ENCODE measurements around the gene TAF11L2. TPM values are rescaled to one million over a fixed set of nuclear protein-coding genes. Genes with fewer than 3 reads are reported as not detected.
"Not testable (repeated sequence)": the region's sequence is repeated elsewhere in the genome, so short reads cannot be mapped to it uniquely, and the experiment has no call there.

Gene TAF11L2
- not detected for polyA plus RNA-seq

DNA sequence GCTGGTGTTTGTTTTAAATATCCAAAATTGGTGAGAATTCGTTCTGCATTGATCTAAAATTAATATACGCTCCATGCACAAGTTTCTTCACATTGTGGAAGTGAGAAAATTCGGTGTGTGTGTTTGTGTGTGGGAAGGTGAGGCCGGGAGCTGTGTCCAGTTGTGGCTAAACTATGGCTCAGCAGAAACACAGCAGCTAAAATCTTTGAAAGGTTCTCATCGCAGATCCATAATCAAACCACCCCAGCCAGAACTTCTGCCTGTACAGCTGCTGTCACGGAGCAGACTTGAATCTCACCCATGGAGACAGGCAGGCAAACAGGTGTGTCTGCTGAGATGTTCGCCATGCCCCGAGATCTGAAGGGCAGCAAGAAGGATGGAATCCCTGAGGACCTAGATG lies at the start of gene TAF11L2:
TAF11L2 (plus strand) TSS at position 301 of the 400 bp plus-strand sequence.
- H3K27me3 ChIP-seq (ENCODE audit: control insufficient read depth in 1 of 2, insufficient read depth in 2 of 2, low read length in 2 of 2); H3K9me3 ChIP-seq (ENCODE audit: control insufficient read depth in 2 of 2, insufficient read depth in 1 of 2, low read depth in 1 of 2, low read length in 1 of 2); H3K27ac ChIP-seq (ENCODE audit: low read depth in 2 of 2, low read length in 1 of 2); H3K4me3 ChIP-seq (ENCODE audit: low read depth in 1 of 2, low read length in 2 of 2); H3K36me3 ChIP-seq (ENCODE audit: control insufficient read depth in 2 of 2, insufficient read depth in 2 of 2, low read length in 1 of 2); H3K4me1 ChIP-seq (ENCODE audit: control insufficient read depth in 2 of 2, insufficient read depth in 2 of 2, low read length in 1 of 2): not testable (repeated sequence)
- 89 to 90% methylated on average over 8 of the region's 8 CpGs for WGBS, 2 donors

DNA sequence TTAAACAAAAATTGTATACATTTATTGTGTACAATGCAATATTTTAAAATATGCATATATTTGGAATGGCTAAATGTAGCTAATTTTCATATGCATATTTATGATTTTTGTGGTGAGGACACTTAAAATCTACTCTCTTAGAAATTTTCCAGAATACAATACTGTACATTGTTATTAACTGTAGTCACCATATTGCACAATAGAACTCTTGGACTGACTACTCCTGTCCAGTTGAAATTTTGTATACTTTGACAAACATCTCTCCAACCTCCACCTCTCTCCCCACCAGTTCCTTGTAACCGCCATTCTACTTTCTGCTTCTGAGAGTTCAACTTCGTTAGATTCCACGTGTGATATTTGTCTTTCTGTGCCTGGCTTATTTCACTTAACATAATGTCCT lies 49.2 kb upstream of the TAF11L2 start:
- no peak overlapping the region for H3K27ac ChIP-seq (ENCODE audit: low read depth in 2 of 2, low read length in 1 of 2)
- WGBS, 2 donors, result 93% methylated on average over 3 of the region's 3 CpGs
- H3K4me1 ChIP-seq (ENCODE audit: control insufficient read depth in 2 of 2, insufficient read depth in 2 of 2, low read length in 1 of 2), result no peaks in the 10 kb centered on the region
- no peaks in the 10 kb centered on the region for H3K9me3 ChIP-seq (ENCODE audit: control insufficient read depth in 2 of 2, insufficient read depth in 1 of 2, low read depth in 1 of 2, low read length in 1 of 2)
- no peaks in the 10 kb centered on the region for H3K27me3 ChIP-seq (ENCODE audit: control insufficient read depth in 1 of 2, insufficient read depth in 2 of 2, low read length in 2 of 2)
- no peak overlapping the region for H3K4me3 ChIP-seq (ENCODE audit: low read depth in 1 of 2, low read length in 2 of 2)
- no peaks in the 10 kb centered on the region for H3K36me3 ChIP-seq (ENCODE audit: control insufficient read depth in 2 of 2, insufficient read depth in 2 of 2, low read length in 1 of 2)

DNA sequence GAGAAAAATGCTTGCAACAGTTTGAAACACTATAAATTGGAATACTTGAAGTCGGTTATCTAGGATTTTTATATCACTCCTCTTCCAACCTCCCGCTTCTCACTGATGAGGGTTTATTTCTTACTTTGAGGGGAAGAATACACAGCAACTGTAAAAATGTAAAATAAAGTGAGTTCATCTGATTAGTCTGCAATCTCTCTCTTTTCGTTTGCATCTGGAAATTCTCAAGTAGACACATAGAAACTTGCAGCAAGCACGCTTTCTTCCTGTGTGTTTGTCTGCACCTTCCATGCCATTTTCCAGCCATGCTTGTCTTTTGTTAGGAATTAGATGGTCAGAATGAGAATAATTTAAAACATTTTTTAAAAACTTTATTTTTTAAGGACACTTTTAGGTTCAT lies 45.1 kb upstream of the TAF11L2 start:
- no peaks in the 10 kb centered on the region for H3K4me1 ChIP-seq (ENCODE audit: control insufficient read depth in 2 of 2, insufficient read depth in 2 of 2, low read length in 1 of 2)
- H3K4me3 ChIP-seq (ENCODE audit: low read depth in 1 of 2, low read length in 2 of 2), result no peak overlapping the region
- 72 to 85% methylated on average over 4 of the region's 4 CpGs for WGBS, 2 donors
- H3K27ac ChIP-seq (ENCODE audit: low read depth in 2 of 2, low read length in 1 of 2), result no peak overlapping the region
- no peaks in the 10 kb centered on the region for H3K36me3 ChIP-seq (ENCODE audit: control insufficient read depth in 2 of 2, insufficient read depth in 2 of 2, low read length in 1 of 2)
- no peaks in the 10 kb centered on the region for H3K9me3 ChIP-seq (ENCODE audit: control insufficient read depth in 2 of 2, insufficient read depth in 1 of 2, low read depth in 1 of 2, low read length in 1 of 2)
- no peaks in the 10 kb centered on the region for H3K27me3 ChIP-seq (ENCODE audit: control insufficient read depth in 1 of 2, insufficient read depth in 2 of 2, low read length in 2 of 2)

DNA sequence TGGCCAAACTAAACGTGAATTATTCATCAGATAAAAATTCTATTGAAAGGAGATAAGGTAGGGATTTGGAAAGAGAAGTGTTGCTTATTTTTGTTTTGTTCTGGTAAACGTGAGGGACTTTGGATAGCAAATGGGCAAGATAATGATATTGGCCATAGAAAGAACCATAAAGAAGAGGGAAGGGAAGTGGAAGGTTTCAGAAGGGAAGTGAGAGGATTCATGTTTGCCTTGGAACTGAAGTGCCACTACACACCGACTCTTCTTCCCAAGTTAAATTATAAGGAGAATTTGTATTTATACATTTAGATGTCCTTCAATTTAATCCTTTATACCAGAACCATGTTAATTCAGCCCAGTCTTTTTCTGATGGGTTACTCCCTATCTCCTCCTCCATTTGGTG lies 42.1 kb upstream of the TAF11L2 start:
- WGBS, 2 donors, result 53 to 55% methylated on average over 3 of the region's 3 CpGs
- no peaks in the 10 kb centered on the region for H3K9me3 ChIP-seq (ENCODE audit: control insufficient read depth in 2 of 2, insufficient read depth in 1 of 2, low read depth in 1 of 2, low read length in 1 of 2)
- no peak overlapping the region for H3K4me3 ChIP-seq (ENCODE audit: low read depth in 1 of 2, low read length in 2 of 2)
- H3K4me1 ChIP-seq (ENCODE audit: control insufficient read depth in 2 of 2, insufficient read depth in 2 of 2, low read length in 1 of 2), result no peaks in the 10 kb centered on the region
- no peak overlapping the region for H3K27ac ChIP-seq (ENCODE audit: low read depth in 2 of 2, low read length in 1 of 2)
- no peaks in the 10 kb centered on the region for H3K27me3 ChIP-seq (ENCODE audit: control insufficient read depth in 1 of 2, insufficient read depth in 2 of 2, low read length in 2 of 2)
- no peaks in the 10 kb centered on the region for H3K36me3 ChIP-seq (ENCODE audit: control insufficient read depth in 2 of 2, insufficient read depth in 2 of 2, low read length in 1 of 2)

DNA sequence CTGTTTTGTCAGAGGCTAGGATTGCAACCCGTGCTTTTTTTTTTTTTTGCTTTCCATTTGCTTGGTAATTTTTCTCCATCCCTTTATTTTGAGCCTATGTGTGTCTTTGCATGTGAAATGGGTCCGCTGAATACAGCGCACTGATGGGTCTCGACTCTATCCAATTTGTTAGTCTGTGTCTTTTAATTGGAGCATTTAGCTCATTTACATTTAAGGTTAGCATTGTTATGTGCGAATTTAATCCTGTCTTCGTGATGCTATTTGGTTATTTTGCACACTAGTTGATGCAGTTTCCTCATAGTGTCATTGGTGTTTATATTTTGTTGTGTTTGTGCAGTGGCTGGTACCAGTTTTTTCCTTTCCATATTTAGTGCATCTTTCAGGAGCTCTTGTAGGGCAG lies 36.2 kb upstream of the TAF11L2 start:
- 91 to 92% methylated on average over 6 of the region's 6 CpGs for whole genome bisulfite sequencing, 2 donors

DNA sequence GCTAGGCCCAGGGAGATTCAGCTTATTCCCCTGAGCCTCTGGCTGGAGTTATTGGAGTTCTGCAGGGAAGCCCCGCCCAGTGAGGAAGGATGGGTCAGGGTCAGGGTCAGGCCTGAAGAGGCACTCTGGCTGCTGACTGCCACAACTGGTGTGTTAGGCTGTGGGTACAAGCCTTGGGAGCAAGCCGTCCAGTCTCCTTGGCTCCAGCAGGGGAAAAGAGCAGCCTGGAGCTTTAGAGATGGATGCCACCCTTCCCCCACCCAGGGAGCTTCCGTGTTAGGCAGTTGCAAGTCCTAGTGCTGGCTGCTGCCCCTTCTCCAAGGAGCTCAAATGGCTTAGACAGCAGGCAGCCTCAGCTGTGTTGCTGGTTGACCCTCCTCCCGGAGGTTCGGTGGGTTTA lies 34.4 kb upstream of the TAF11L2 start:
- Histone ChIP-seq H3K4me1 (ENCODE audit: control insufficient read depth in 2 of 2, insufficient read depth in 2 of 2, low read length in 1 of 2) (no peaks in the 10 kb centered on the region), H3K36me3 (ENCODE audit: control insufficient read depth in 2 of 2, insufficient read depth in 2 of 2, low read length in 1 of 2) (no peaks in the 10 kb centered on the region), H3K27me3 (ENCODE audit: control insufficient read depth in 1 of 2, insufficient read depth in 2 of 2, low read length in 2 of 2) (no peaks in the 10 kb centered on the region), H3K4me3 (ENCODE audit: low read depth in 1 of 2, low read length in 2 of 2) (no peak overlapping the region), H3K27ac (ENCODE audit: low read depth in 2 of 2, low read length in 1 of 2) (no peak overlapping the region), H3K9me3 (ENCODE audit: control insufficient read depth in 2 of 2, insufficient read depth in 1 of 2, low read depth in 1 of 2, low read length in 1 of 2) (peaks cover 0 to 3% of the 10 kb centered on the region in 2 donors)
- WGBS, 2 donors, result 72 to 74% methylated on average over 5 of the region's 5 CpGs

More for the DNA sequence above, 36.2 kb upstream of the TAF11L2 start:
- H3K36me3 ChIP-seq (ENCODE audit: control insufficient read depth in 2 of 2, insufficient read depth in 2 of 2, low read length in 1 of 2), result no peaks in the 10 kb centered on the region
- no peaks in the 10 kb centered on the region for H3K27me3 ChIP-seq (ENCODE audit: control insufficient read depth in 1 of 2, insufficient read depth in 2 of 2, low read length in 2 of 2)
- H3K4me3 ChIP-seq (ENCODE audit: low read depth in 1 of 2, low read length in 2 of 2), result no peak overlapping the region
- H3K27ac ChIP-seq (ENCODE audit: low read depth in 2 of 2, low read length in 1 of 2), result no peak overlapping the region
- H3K9me3 ChIP-seq (ENCODE audit: control insufficient read depth in 2 of 2, insufficient read depth in 1 of 2, low read depth in 1 of 2, low read length in 1 of 2), result no peaks in the 10 kb centered on the region
- H3K4me1 ChIP-seq (ENCODE audit: control insufficient read depth in 2 of 2, insufficient read depth in 2 of 2, low read length in 1 of 2), result no peaks in the 10 kb centered on the region

DNA sequence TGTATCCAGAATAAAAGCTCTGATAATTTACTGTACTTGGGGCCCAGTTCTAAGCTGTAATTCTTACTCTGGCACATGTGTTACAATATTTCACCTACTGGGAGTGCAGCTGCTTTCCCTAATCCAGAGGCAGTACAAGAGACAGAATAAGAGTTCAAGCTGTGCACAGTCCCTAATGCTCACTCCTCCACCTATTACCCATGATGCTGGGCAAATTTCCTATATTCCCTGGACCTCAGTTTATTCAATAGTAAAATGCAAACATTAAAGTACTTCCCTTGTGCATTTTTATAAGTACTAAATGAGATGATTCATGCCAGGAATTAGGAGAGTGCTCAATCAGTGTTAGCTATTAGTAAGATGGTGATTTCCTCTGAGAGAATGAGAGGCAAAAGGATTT lies 28.0 kb upstream of the TAF11L2 start:
- Histone ChIP-seq H3K9me3 (ENCODE audit: control insufficient read depth in 2 of 2, insufficient read depth in 1 of 2, low read depth in 1 of 2, low read length in 1 of 2) (peaks cover 0 to 3% of the 10 kb centered on the region in 2 donors), H3K36me3 (ENCODE audit: control insufficient read depth in 2 of 2, insufficient read depth in 2 of 2, low read length in 1 of 2) (no peaks in the 10 kb centered on the region), H3K4me1 (ENCODE audit: control insufficient read depth in 2 of 2, insufficient read depth in 2 of 2, low read length in 1 of 2) (no peaks in the 10 kb centered on the region), H3K27ac (ENCODE audit: low read depth in 2 of 2, low read length in 1 of 2) (no peak overlapping the region), H3K27me3 (ENCODE audit: control insufficient read depth in 1 of 2, insufficient read depth in 2 of 2, low read length in 2 of 2) (no peaks in the 10 kb centered on the region), H3K4me3 (ENCODE audit: low read depth in 1 of 2, low read length in 2 of 2) (no peak overlapping the region)

DNA sequence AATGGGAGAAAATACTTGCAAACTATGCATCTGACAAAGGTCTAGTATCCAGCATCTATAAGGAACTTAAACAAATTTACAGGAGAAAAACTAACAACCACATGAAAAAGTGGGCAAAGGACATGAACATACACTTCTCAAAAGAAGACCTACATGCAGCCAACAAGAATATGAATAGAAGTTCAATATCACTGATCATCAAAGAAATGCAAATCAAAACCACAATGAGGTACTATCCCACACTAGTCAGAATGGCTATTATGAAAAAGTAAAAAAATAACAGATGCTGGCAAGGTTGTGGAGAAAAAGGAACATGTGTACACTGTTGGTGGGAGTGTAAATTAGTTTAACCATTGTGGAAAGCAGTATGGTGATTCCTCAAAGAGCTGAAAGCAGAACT lies 23.0 kb upstream of the TAF11L2 start:
- H3K27ac ChIP-seq (ENCODE audit: low read depth in 2 of 2, low read length in 1 of 2); H3K36me3 ChIP-seq (ENCODE audit: control insufficient read depth in 2 of 2, insufficient read depth in 2 of 2, low read length in 1 of 2); H3K9me3 ChIP-seq (ENCODE audit: control insufficient read depth in 2 of 2, insufficient read depth in 1 of 2, low read depth in 1 of 2, low read length in 1 of 2); H3K4me1 ChIP-seq (ENCODE audit: control insufficient read depth in 2 of 2, insufficient read depth in 2 of 2, low read length in 1 of 2); H3K27me3 ChIP-seq (ENCODE audit: control insufficient read depth in 1 of 2, insufficient read depth in 2 of 2, low read length in 2 of 2); H3K4me3 ChIP-seq (ENCODE audit: low read depth in 1 of 2, low read length in 2 of 2): not testable (repeated sequence)

DNA sequence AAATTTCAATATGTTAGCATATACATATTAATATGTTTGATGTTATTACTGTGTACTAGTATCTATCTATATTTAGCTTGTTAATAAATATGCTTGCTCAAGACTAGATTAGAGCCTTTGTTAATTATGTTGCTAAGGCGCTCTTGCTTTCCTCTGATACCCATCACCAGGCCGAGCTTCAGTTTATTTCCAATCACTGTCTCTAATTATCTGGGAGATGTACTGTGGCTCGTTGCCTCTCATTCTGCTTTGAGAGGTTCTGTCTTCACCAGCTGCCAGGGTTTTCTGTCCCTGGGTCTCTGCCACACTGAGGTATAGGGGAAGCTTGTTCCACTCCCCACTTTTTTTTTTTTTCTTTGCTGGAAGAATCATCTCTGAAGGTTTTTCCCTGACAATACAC lies 21.0 kb upstream of the TAF11L2 start:
- no peak overlapping the region for H3K27ac ChIP-seq (ENCODE audit: low read depth in 2 of 2, low read length in 1 of 2)
- no peaks in the 10 kb centered on the region for H3K4me1 ChIP-seq (ENCODE audit: control insufficient read depth in 2 of 2, insufficient read depth in 2 of 2, low read length in 1 of 2)
- 76 to 83% methylated on average over 3 of the region's 3 CpGs for WGBS, 2 donors
- no peaks in the 10 kb centered on the region for H3K36me3 ChIP-seq (ENCODE audit: control insufficient read depth in 2 of 2, insufficient read depth in 2 of 2, low read length in 1 of 2)
- H3K27me3 ChIP-seq (ENCODE audit: control insufficient read depth in 1 of 2, insufficient read depth in 2 of 2, low read length in 2 of 2), result no peaks in the 10 kb centered on the region
- no peak overlapping the region for H3K4me3 ChIP-seq (ENCODE audit: low read depth in 1 of 2, low read length in 2 of 2)
- H3K9me3 ChIP-seq (ENCODE audit: control insufficient read depth in 2 of 2, insufficient read depth in 1 of 2, low read depth in 1 of 2, low read length in 1 of 2), result no peaks in the 10 kb centered on the region

DNA sequence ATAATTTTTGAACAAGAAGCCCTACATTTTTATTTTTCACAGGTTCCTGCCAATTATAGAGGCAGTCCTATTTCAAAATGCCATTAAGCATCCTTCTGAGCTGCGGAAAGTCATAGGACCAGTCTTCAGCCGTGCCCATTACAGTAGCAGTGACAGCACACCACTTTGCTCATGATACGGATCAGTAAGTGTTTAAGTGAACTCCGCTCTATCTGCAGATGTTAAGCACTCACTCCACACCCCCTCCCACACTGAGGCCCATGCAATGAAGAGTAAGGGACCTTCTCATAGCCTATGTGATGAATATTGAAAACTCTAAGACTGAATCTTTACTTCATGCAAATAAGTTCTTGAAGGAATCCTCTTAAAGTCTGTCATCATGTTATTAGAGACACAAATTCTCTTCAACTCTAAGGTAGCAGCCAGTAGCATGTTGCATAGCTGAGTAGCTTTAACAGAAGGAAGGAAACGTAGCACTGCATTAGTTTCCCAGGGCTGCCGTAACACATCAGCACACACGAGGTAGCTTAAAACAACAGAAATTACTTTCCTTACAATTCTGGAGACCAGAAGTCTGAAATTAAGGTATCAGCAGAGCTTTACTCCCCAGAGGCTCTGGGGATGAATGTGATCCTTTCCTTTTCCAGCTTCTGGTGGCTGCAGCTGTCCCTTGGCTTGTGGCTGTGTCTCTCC lies 20.3 kb upstream of the TAF11L2 start:
- no peaks in the 10 kb centered on the region for H3K27me3 ChIP-seq (ENCODE audit: control insufficient read depth in 1 of 2, insufficient read depth in 2 of 2, low read length in 2 of 2)
- no peaks in the 10 kb centered on the region for H3K9me3 ChIP-seq (ENCODE audit: control insufficient read depth in 2 of 2, insufficient read depth in 1 of 2, low read depth in 1 of 2, low read length in 1 of 2)
- no peaks in the 10 kb centered on the region for H3K36me3 ChIP-seq (ENCODE audit: control insufficient read depth in 2 of 2, insufficient read depth in 2 of 2, low read length in 1 of 2)
- 73 to 74% methylated on average over 7 of the region's 7 CpGs for WGBS, 2 donors
- H3K27ac ChIP-seq (ENCODE audit: low read depth in 2 of 2, low read length in 1 of 2), result no peak overlapping the region
- H3K4me1 ChIP-seq (ENCODE audit: control insufficient read depth in 2 of 2, insufficient read depth in 2 of 2, low read length in 1 of 2), result no peaks in the 10 kb centered on the region
- H3K4me3 ChIP-seq (ENCODE audit: low read depth in 1 of 2, low read length in 2 of 2), result no peak overlapping the region

Data from esophagus (tissue), 2 donors.